Smooth muscle cell (in vitro differentiated cells): ENCODE measurements around the gene SMC1B. TPM values are rescaled to one million over a fixed set of nuclear protein-coding genes. Genes with fewer than 3 reads are reported as not detected.

Source experiments
- DNase-seq: peaks from one replicate; lab custom pipeline; 2025; ENCODE audit not compliant: unreplicated experiment; lab: John Stamatoyannopoulos, UW
- H2AFZ ChIP-seq: fragments of 200-600 bp; sonication (generic); 2 replicates; pipeline ENCODE4 v1.6.0; 2016; ENCODE audit warnings: antibody characterized with exemption, low read depth, mild to moderate bottlenecking
- H3F3A ChIP-seq: fragments of 200-600 bp; sonication (generic); 2 replicates; pipeline ENCODE4 v1.6.0; 2017; ENCODE audit warnings: antibody characterized with exemption, low read depth
- H3K27ac ChIP-seq: fragments of 200-600 bp; sonication (generic); 2 replicates; pipeline ENCODE4 v1.5.1; 2016; ENCODE audit warnings: low read depth, mild to moderate bottlenecking
- H3K27me3 ChIP-seq: fragments of 200-600 bp; sonication (generic); 2 replicates; pipeline ENCODE4 v1.6.1; 2016; ENCODE audit warnings: low read depth, mild to moderate bottlenecking
- H3K36me3 ChIP-seq: fragments of 200-600 bp; sonication (generic); 2 replicates; pipeline ENCODE4 v1.5.1; 2016; ENCODE audit warnings: low read depth
- H3K4me1 ChIP-seq: fragments of 200-600 bp; sonication (generic); 2 replicates; pipeline ENCODE4 v1.5.1; 2016; ENCODE audit warnings: low read depth
- H3K4me2 ChIP-seq: fragments of 200-600 bp; sonication (generic); 2 replicates; pipeline ENCODE4 v1.6.0; 2016; ENCODE audit warnings: mild to moderate bottlenecking
- H3K4me3 ChIP-seq: fragments of 200-600 bp; sonication (generic); 2 replicates; pipeline ENCODE4 v1.5.1; 2016; ENCODE audit warnings: mild to moderate bottlenecking
- H3K79me2 ChIP-seq: fragments of 200-600 bp; sonication (generic); 2 replicates; pipeline ENCODE4 v1.6.0; 2016; ENCODE audit warnings: low read depth, mild to moderate bottlenecking
- H3K9ac ChIP-seq: fragments of 200-600 bp; sonication (generic); 2 replicates; pipeline ENCODE4 v1.6.0; 2016; ENCODE audit warnings: low read depth
- H3K9me3 ChIP-seq: fragments of 200-600 bp; sonication (generic); replicated peaks from 2 replicates; pipeline ENCODE4 v1.5.1; 2016; ENCODE audit warnings: low read depth
- H4K20me1 ChIP-seq: fragments of 200-600 bp; sonication (generic); 2 replicates; pipeline ENCODE4 v1.6.0; 2016; ENCODE audit warnings: low read depth
- CTCF ChIP-seq: fragments of 200-600 bp; sonication (generic); IDR thresholded peaks from 2 replicates; pipeline ENCODE4 v1.5.1; 2017; ENCODE audit warnings: borderline replicate concordance, mild to moderate bottlenecking, antibody characterized with exemption; ENCODE audit not compliant: insufficient read depth, poor library complexity, severe bottlenecking
- WGBS: methylation state at CpG from one replicate; pipeline ENCODE4 v1.1.7; 2016; ENCODE audit warnings: low lambda C conversion rate; 5-methylcytosine and 5-hydroxymethylcytosine counted together
- polyA plus RNA-seq: library from polyadenylated mRNA; unstranded; fragments of >200 nt; fragmentation: Nextera tagmentation; extraction: Ambion mirVana; gene quantifications from 2 replicates; pipeline ENCODE4 v1.2.1, GENCODE V29; 2016
- total RNA-seq: library from RNA; depleted of rRNA; stranded (reverse); fragments of >200 nt; gene quantifications from 2 replicates; pipeline ENCODE4 v1.2.3, GENCODE V29; 2014

The SMC1B gene
- total and polyA plus RNA-seq, 2 experiments from 2014 or later = 0.06 TPM; not detected in 1

DNA sequence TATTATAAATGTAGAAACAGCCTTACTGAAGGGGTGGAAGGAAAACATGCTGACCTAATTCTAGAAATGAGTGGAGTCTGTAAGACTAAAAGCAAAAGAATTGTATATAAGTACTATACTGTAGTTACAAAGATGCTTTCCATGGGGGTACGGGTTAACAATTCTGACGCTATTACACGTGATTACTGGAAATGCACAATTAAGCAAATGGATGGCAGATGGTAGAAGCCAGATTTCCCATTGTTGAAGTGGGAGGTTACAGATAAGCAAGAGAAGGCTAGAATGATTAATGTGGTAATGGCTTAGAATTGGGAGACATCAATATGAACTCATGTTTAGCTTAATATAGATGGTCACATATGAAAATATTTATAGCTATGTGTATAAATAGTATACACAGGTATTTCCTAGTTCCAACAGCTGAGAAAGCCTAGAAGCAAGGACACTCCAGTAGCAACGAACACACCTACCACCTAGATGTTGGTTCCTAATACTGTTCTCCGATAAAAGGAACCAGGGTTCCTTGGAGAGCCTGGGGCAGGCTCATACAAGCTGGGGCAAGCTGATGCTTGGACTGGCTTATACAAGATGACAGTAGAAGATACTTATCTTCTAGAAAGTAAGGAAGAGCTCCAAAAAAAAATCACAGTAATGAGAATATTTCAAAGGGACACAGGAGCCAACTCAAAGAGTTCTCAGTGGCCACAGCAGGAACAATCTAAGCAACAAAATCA lies 13.5 kb downstream of the SMC1B start:
- no peaks in the 10 kb centered on the region for H3F3A ChIP-seq
- H3K4me2 ChIP-seq = no peak overlapping the region
- H3K9me3 ChIP-seq = no peaks in the 10 kb centered on the region
- no peak overlapping the region for H3K4me3 ChIP-seq
- WGBS = 82% methylated on average over 5 of the region's 5 CpGs
- no peaks in the 10 kb centered on the region for H4K20me1 ChIP-seq
- H3K27ac ChIP-seq = no peak overlapping the region
- no peak for TF ChIP-seq CTCF
- H3K27me3 ChIP-seq = peaks cover 8% of the 10 kb centered on the region
- H2AFZ ChIP-seq = no peak overlapping the region
- DNase-seq = no peak
- H3K79me2 ChIP-seq = no peaks in the 10 kb centered on the region
- H3K36me3 ChIP-seq = no peaks in the 10 kb centered on the region
- H3K4me1 ChIP-seq = no peaks in the 10 kb centered on the region
- no peak overlapping the region for H3K9ac ChIP-seq

- H3K9ac ChIP-seq = no peak overlapping the region
- H3K27me3 ChIP-seq = peaks cover 8% of the 10 kb centered on the region
- H3K36me3 ChIP-seq = no peaks in the 10 kb centered on the region
- H3K4me3 ChIP-seq = no peak overlapping the region
- H3F3A ChIP-seq = no peaks in the 10 kb centered on the region
- H3K9me3 ChIP-seq = no peaks in the 10 kb centered on the region
- no peaks in the 10 kb centered on the region for H3K4me1 ChIP-seq
- no peaks in the 10 kb centered on the region for H3K79me2 ChIP-seq
- TF ChIP-seq CTCF = no peak
- no peak for DNase-seq
- H2AFZ ChIP-seq = no peak overlapping the region
- no peaks in the 10 kb centered on the region for H4K20me1 ChIP-seq
- WGBS = 94% methylated on average over 13 of the region's 13 CpGs
- H3K27ac ChIP-seq = no peak overlapping the region
- no peak overlapping the region for H3K4me2 ChIP-seq
These were observed 15.2 kb downstream of the SMC1B start for GRCh38 chr22:45398214-45398613.

DNA sequence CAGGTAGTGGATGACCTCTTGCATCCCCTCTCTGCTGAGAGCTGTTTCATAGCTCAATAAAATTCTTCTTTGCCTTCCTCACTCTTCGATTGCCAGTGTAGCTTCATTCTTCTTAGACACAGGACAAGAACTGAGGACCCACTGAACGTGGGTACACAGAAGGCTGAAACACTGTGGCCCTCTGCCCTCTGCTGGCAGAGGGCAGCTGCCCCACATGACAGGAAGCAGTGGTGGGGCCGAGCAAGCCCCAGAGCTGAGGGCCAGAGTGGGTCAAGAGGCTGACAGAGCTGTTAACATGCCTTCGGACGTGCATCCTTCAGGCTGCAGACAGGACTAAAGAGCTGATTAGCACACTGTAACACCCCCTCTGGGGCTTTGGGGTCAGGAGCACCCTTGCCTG lies 15.6 kb downstream of the SMC1B start:
- Histone ChIP-seq H4K20me1 (no peaks in the 10 kb centered on the region), H3K79me2 (no peaks in the 10 kb centered on the region), H3K9ac (no peak overlapping the region), H3K27me3 (peaks cover 8% of the 10 kb centered on the region), H3K36me3 (no peaks in the 10 kb centered on the region), H3K4me2 (no peak overlapping the region), H3K9me3 (no peaks in the 10 kb centered on the region), H3K4me1 (no peaks in the 10 kb centered on the region), H3K27ac (no peak overlapping the region), H3F3A (no peaks in the 10 kb centered on the region), H2AFZ (no peak overlapping the region), H3K4me3 (no peak overlapping the region)
- DNase-seq = no peak
- WGBS = 68% methylated on average over 5 of the region's 5 CpGs
- peak; percentile 5 for TF ChIP-seq CTCF

- Histone ChIP-seq H3F3A (no peaks in the 10 kb centered on the region), H4K20me1 (no peaks in the 10 kb centered on the region), H3K4me2 (no peak overlapping the region), H3K36me3 (no peaks in the 10 kb centered on the region), H2AFZ (no peak overlapping the region), H3K9me3 (no peaks in the 10 kb centered on the region), H3K79me2 (no peaks in the 10 kb centered on the region), H3K4me3 (no peak overlapping the region), H3K9ac (no peak overlapping the region), H3K27me3 (peaks cover 15% of the 10 kb centered on the region), H3K27ac (no peak overlapping the region), H3K4me1 (no peaks in the 10 kb centered on the region)
- no peak for DNase-seq
- TF ChIP-seq CTCF = no peak
- 76% methylated on average over 3 of the region's 3 CpGs for WGBS
These were observed 23.9 kb downstream of the SMC1B start for GRCh38 chr22:45389546-45389945.
